ENCODE measurements around the gene IMPDH2. TPM values are rescaled to one million over a fixed set of nuclear protein-coding genes. Genes with fewer than 3 reads are reported as not detected.

IMPDH2 gene
- total RNA-seq, 6 donors from 2014 or later, result 67.1 to 142 (median 97.3) TPM

- Histone ChIP-seq H3K4me3 (peak within 1 kb of the TSS; percentile 73 to 94 (median 88)), H3K4me1 (peaks cover 23 to 33% (median 27%) of the 10 kb centered on the region in 4 donors), H3K27ac (peak within 1 kb of the TSS; percentile 87 to 92 (median 90)), H3K9me3 (no peaks in the 10 kb centered on the region), H3K27me3 (no peaks in the 10 kb centered on the region), H3K36me3 (peaks cover 0 to 18% (median 8%) of the 10 kb centered on the region in 4 donors)
- 1 to 2% methylated on average over 8 to 13 of the region's 91 CpGs for whole genome bisulfite sequencing, 2 donors
- peak; percentile 89 to 93 for ATAC-seq (ENCODE audit: low FRiP score in 2 of 2)
- DNase-seq, result peak; percentile 85 to 95
- peak in 4 of 6 experiments; percentile 27 to 51 (median 44) for TF ChIP-seq CTCF (IDR thresholded peaks at IDR 0.05)
- TF ChIP-seq EP300 (IDR thresholded peaks at IDR 0.05), result peak in 1 of 4 donors; percentile 3
- peak; percentile 80 for TF ChIP-seq POLR2AphosphoS5 (IDR thresholded peaks at IDR 0.05)
- TF ChIP-seq POLR2A (IDR thresholded peaks at IDR 0.05), result peak in 1 of 4 donors; percentile 46
Measured at GRCh38 chr3:48989796-48990635, 39.2 kb downstream of the IMPDH2 start, which contains the start of gene P4HTM. TSS of gene P4HTM (plus strand) at chr3:48990241. CDS start at chr3:48990257, 16 bp downstream.

GRCh38 chr3:48989126-48989795 is 39.9 kb downstream of the IMPDH2 start:
- Histone ChIP-seq H3K4me1 (peaks cover 23 to 33% (median 27%) of the 10 kb centered on the region in 4 donors), H3K9me3 (no peaks in the 10 kb centered on the region), H3K27ac (peak overlapping the region; percentile 87 to 92 (median 90)), H3K36me3 (peaks cover 0 to 26% (median 14%) of the 10 kb centered on the region in 4 donors), H3K4me3 (peak overlapping the region; percentile 42 to 94 (median 78)), H3K27me3 (no peaks in the 10 kb centered on the region)
- no peak for ATAC-seq (ENCODE audit: low FRiP score in 2 of 2)
- DNase-seq, result no peak
- TF ChIP-seq POLR2A (IDR thresholded peaks at IDR 0.05) (no peak), POLR2AphosphoS5 (IDR thresholded peaks at IDR 0.05) (no peak), EP300 (IDR thresholded peaks at IDR 0.05) (no peak), CTCF (IDR thresholded peaks at IDR 0.05) (no peak)
- WGBS, 2 donors, result 6 to 11% methylated on average over 8 to 19 of the region's 21 CpGs

DNA sequence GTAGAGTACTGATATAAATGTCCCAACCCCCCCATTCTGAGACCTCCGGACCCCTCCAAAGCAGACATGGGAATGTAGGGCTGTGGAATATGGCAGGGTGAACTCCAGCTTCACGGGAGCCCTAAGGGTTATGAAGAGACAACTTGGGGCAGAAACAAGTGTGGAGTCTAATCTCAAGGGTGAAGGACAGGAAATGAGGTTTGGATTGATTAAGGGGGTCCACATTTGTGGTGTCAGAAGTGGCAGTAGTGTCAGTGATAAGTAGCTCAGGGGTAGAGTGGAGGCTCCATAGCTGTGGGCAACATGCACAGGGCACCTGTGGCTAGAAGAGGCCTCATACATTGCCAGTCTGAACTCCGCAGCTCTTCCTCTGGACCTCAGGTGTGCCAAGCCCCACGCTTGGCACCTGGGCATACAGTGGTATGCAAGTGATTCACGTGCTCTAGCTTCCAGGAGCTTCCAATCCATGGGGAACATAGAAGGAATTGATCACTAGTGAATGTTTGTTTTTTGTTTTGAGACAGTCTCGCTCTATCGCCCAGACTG is 43.3 kb downstream of the IMPDH2 start:
- WGBS, 2 donors, result 93 to 96% methylated on average over 5 to 7 of the region's 7 CpGs
- Histone ChIP-seq H3K27ac (no peak overlapping the region), H3K4me1 (peaks cover 10 to 23% (median 13%) of the 10 kb centered on the region in 4 donors), H3K27me3 (no peaks in the 10 kb centered on the region), H3K4me3 (no peak overlapping the region), H3K36me3 (peaks cover 5 to 55% (median 41%) of the 10 kb centered on the region in 4 donors), H3K9me3 (no peaks in the 10 kb centered on the region)
- TF ChIP-seq POLR2A (IDR thresholded peaks at IDR 0.05) (no peak), EP300 (IDR thresholded peaks at IDR 0.05) (no peak), CTCF (IDR thresholded peaks at IDR 0.05) (no peak), POLR2AphosphoS5 (IDR thresholded peaks at IDR 0.05) (no peak)
- ATAC-seq (ENCODE audit: low FRiP score in 2 of 2), result no peak
- no peak for DNase-seq

GRCh38 chr3:48984663-48985062 is 44.5 kb downstream of the IMPDH2 start:
- no peaks in the 10 kb centered on the region for H3K27me3 ChIP-seq
- H3K27ac ChIP-seq, result no peak overlapping the region
- no peak overlapping the region for H3K4me3 ChIP-seq
- peaks cover 7 to 17% (median 10%) of the 10 kb centered on the region in 4 donors for H3K4me1 ChIP-seq
- no peaks in the 10 kb centered on the region for H3K9me3 ChIP-seq
- ATAC-seq (ENCODE audit: low FRiP score in 2 of 2) (no peak), DNase-seq (no peak)
- TF ChIP-seq CTCF (IDR thresholded peaks at IDR 0.05) (no peak), EP300 (IDR thresholded peaks at IDR 0.05) (no peak), POLR2AphosphoS5 (IDR thresholded peaks at IDR 0.05) (no peak), POLR2A (IDR thresholded peaks at IDR 0.05) (no peak)
- peaks cover 14 to 66% (median 53%) of the 10 kb centered on the region in 4 donors for H3K36me3 ChIP-seq
